ENCODE data around the gene ARRB1.
"Not testable (repeated sequence)": the region's sequence is repeated elsewhere in the genome, so short reads cannot be mapped to it uniquely, and the experiment has no call there.

The ARRB1 gene

DNA sequence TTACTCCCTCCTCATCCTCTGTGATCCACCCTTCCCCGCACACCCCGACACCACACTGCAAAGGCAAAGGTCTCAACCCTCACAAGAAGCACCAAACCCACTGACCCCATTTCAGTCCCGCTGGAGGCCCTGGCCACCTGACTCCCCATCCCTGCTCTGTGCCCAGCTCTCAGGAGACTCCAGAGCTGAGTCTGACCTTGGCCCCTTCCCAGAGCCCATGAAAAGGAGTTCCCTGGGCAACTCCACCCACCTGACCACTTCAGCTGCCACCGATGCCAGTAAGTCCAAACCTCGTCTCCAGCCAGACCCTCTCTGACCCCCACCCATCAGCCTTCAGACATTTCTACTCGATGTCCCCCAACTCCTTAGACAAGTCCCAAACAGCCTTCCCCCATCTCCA lies 45.5 kb downstream of the ARRB1 start:
- no peak for DNase-seq (ENCODE audit: low read depth in 1 of 2, low spot score in 1 of 2)
- in situ Hi-C loops (cut with HindIII; ENCODE audit: low pct_unique_long_range_greater_than_20kb, low sequenced_read_pairs), result no loop called here
- no peak for TF ChIP-seq JUND (IDR thresholded peaks at IDR 0.05; ENCODE audit: low read depth)

DNA sequence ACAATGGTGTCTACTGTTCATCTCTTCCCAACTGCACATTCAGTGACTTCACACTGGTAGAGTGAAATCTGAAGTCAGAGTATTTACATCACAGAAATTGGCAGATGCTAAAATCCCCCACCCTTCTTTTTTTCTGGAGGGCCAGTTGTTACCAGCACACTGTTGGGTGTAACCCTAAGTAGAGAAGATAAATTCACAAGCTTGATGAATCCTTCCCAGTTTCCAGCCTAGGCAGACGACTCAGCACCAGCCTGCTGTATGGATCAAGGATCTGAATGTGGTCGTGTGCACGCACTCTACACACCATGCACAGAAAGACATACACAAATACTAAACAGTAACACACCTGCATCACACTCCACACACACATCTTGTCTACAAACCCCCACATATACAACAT lies 46.0 kb downstream of the ARRB1 start:
- DNase-seq (ENCODE audit: low read depth in 1 of 2, low spot score in 1 of 2), result no peak
- TF ChIP-seq JUND (IDR thresholded peaks at IDR 0.05; ENCODE audit: low read depth), result no peak
- in situ Hi-C loops (cut with HindIII; ENCODE audit: low pct_unique_long_range_greater_than_20kb, low sequenced_read_pairs), result no loop called here

DNA sequence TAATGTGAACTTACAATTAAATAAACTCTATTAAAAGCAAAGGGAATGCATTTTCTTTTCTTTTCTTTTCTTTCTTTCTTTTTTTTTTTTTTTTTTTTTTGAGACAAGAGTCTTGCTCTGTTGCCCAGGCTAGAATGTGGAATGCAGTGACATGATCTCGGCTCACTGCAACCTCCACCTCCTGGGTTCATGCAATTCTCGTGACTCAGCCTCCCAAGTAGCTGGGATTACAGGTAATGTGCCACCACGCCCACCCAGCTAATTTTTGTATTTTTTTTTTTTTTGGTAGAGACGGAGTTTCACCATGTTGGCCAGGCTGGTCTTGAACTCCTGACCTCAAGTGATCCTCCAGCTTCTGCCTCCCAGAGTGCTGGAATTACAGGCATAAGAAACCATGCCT lies 46.5 kb downstream of the ARRB1 start:
- DNase-seq (ENCODE audit: low read depth in 1 of 2, low spot score in 1 of 2); in situ Hi-C loops (cut with HindIII; ENCODE audit: low pct_unique_long_range_greater_than_20kb, low sequenced_read_pairs): not testable (repeated sequence)

DNA sequence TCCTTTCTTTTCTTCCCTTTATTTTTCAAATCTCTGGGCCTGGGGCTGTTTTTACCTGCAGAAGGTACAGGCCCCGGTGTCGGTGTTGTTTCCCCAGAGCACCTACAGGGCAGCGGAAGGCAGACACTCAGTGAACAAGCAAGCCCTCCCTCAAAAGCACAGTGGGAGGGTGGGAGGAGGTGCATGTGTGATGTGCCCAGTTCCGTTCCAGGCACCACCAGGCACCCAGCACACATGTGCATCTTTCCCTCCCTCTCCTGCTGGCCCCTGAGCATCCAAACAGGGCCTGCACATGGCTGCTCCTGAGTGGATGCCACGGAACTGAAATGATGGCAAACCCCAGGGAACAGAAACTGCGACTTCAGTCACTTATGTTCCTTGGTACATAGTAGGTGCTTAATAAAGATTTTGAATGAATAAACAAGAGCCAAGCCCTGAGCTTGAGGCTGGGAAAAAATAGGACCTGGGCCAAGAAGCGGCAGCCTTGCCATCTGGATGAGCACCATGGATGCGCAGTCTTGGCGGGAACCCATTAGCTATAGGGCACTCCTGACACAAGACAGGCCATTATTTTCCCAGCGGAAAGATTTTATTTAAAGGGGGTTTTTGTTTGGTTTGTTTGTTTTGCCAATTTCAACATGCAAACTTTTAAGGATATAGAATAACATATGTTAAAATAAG lies 47.8 kb downstream of the ARRB1 start:
- no peak for DNase-seq (ENCODE audit: low read depth in 1 of 2, low spot score in 1 of 2)
- TF ChIP-seq JUND (IDR thresholded peaks at IDR 0.05; ENCODE audit: low read depth), result no peak
- in situ Hi-C loops (cut with HindIII; ENCODE audit: low pct_unique_long_range_greater_than_20kb, low sequenced_read_pairs), result no loop called here

DNA sequence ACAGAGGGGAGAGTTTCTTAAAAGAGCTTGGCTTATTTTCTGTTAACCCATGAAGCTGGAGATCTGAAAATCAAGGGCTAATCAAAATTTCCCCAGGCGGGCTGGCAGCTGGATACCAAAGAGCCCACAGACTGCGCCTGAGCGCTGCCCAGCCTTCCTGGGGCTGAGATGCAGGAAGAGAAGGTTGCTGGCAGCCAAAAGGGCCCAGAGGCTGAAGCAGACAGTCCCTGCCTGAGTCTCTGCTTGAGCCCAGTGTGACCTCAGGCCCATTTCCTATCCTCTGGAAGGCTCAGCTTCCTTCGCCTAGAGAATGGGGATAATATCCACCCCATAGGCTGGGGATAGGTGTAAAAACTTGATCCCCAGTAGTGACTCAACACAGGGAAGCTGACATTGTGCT lies 49.1 kb downstream of the ARRB1 start:
- no peak for DNase-seq (ENCODE audit: low read depth in 1 of 2, low spot score in 1 of 2)
- in situ Hi-C loops (cut with HindIII; ENCODE audit: low pct_unique_long_range_greater_than_20kb, low sequenced_read_pairs), result no loop called here
- no peak for TF ChIP-seq JUND (IDR thresholded peaks at IDR 0.05; ENCODE audit: low read depth)

DNA sequence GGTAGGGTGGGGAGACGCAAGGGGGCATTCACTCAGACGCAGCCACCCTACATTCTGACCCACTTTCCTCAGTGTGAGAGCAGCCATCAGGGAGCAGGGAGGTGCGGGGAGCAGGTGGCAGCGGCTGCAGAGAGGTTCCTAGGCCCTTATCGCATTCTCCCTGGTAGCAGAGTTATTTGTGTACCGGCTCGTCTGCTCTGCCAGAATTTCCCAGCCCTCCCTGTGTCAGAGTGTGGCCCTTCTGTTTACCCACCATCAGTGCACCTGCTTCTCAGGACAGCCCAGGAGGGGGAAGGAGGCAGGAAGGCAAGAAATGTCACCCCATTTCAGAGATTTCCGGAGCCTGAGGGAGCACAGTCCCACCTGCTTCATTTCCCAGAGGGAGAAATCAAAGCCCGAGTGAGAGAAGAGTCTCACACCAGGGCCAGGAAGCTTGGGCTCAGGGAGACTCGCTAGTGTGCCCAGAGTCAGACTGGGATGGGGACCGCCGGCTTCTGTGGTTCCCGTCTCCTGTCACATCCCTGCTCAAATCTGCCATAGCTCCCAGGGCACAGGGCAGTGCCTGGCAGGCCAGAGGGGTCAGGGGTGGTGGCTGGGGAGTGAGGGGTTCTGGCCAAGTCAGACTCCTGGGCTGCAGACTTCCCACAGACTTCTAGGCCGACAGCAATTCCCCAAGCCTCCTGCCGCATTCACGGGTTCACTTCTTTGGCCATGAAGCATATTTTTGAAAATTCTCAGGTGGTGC lies 49.7 kb downstream of the ARRB1 start:
- DNase-seq (ENCODE audit: low read depth in 1 of 2, low spot score in 1 of 2), result no peak
- in situ Hi-C loops (cut with HindIII; ENCODE audit: low pct_unique_long_range_greater_than_20kb, low sequenced_read_pairs), result no loop called here
- no peak for TF ChIP-seq JUND (IDR thresholded peaks at IDR 0.05; ENCODE audit: low read depth)

DNA sequence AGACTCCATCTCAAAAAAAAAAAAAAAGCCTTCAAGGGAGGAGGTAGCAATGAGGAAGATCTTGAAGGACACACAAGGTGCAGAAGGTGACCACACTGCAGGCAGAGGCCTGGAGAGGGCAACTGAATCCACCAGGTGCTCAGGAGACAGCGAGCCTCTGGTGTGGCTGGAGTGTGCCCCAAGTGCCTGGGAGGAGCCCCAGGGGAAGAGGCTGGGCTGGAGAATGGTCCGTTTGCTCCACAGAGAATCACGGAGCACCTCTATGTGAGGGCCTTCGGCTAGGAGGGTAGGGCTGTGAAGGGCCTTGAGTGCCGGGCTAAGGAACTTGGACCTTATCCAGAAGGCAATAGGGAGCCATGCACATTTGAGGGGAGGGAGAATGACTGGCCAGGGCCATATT lies 50.3 kb downstream of the ARRB1 start:
- no peak for TF ChIP-seq JUND (IDR thresholded peaks at IDR 0.05; ENCODE audit: low read depth)
- in situ Hi-C loops (cut with HindIII; ENCODE audit: low pct_unique_long_range_greater_than_20kb, low sequenced_read_pairs), result no loop called here
- no peak for DNase-seq (ENCODE audit: low read depth in 1 of 2, low spot score in 1 of 2)

DNA sequence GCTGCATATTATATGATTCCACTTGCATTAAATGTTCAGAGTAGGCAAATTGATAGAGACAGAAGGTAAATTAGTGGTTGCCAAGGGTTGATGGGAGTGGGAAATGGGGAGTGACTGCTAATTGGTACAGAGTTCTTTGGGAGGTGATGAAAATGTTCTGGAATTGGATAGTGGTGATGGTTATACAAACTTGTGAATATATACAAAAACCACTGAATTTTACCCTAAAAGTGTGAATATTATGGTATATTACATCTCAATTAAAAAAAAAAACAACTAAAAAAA lies 52.5 kb downstream of the ARRB1 start:
- in situ Hi-C loops (cut with HindIII; ENCODE audit: low pct_unique_long_range_greater_than_20kb, low sequenced_read_pairs), result no loop called here
- DNase-seq (ENCODE audit: low read depth in 1 of 2, low spot score in 1 of 2), result no peak
- TF ChIP-seq JUND (IDR thresholded peaks at IDR 0.05; ENCODE audit: low read depth), result no peak

DNA sequence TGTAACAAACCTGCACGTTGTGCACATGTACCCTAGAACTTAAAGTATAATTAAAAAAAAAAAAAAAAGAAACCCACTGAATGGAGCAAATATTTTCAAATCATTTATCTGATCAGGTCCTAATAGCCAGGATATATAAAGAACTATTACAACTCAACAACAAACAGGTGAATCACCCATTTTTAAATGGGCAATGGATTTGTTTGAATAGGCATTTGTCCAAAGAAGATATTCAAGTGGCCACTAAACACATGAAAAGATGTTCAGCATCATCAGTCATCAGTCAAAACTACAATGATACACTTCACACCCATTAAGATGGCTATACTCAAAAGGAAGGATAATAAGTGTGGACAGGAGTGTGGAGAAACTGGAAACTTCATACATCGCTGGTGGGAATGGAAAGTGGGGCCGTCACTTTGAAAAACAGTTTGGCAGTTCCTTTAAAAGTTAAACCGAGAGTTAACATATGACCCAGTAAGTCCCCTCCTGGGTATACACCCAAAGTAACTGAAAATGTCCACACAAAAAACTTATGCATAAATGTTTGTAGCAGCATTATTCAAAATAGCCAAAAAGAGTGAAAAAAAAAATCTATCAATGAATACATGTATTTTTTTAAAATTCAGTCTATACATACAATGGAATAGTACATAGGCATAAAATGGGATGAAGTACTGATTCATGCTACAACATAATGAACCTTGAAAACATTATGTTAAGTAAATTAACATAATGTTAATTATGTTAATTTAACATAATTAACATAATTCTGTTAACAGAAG lies 53.1 kb downstream of the ARRB1 start:
- in situ Hi-C loops (cut with HindIII; ENCODE audit: low pct_unique_long_range_greater_than_20kb, low sequenced_read_pairs), result no loop called here
- no peak for TF ChIP-seq JUND (IDR thresholded peaks at IDR 0.05; ENCODE audit: low read depth)
- no peak for DNase-seq (ENCODE audit: low read depth in 1 of 2, low spot score in 1 of 2)

DNA sequence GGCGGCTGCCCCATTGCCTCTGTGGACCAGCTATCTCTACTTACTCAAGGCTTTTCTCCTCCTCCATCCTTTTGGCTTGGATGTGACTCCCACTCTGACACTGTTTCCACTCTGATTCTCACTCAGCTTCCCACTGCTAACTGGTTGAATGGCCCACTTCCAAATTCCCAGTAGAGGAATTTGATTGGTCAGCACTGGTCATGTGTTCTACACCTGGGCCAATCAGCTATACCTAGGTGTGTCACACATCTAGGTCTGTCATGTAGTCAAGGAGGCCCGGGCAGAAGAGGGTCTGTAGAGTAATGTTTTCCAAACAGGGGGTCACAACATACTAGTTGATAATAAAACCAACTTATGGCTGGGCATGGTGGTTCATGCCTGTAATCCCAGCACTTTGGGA lies 57.6 kb downstream of the ARRB1 start:
- TF ChIP-seq JUND (IDR thresholded peaks at IDR 0.05; ENCODE audit: low read depth), result no peak
- DNase-seq (ENCODE audit: low read depth in 1 of 2, low spot score in 1 of 2), result peak in 1 of 2 experiments; percentile 44
- in situ Hi-C loops (cut with HindIII; ENCODE audit: low pct_unique_long_range_greater_than_20kb, low sequenced_read_pairs), result no loop called here

DNA sequence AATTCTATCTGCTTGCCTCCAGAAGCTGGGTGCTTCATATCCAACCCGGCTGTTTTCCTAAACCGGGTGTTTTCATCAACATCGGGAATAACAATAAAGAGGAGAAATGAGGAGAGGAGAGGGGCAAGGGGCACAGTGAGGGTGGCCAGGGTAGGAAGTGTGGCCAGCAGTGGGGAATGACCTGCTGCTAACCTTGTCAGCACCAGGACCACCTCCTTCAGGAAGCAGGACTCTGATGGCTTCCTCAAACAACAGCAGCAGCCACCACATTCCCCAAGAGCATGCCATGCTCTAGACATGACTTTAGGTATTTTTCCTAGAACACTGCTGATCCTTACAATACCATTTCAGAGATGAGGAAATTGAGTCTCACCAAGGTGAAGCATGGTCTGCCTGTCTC lies 58.5 kb downstream of the ARRB1 start:
- TF ChIP-seq JUND (IDR thresholded peaks at IDR 0.05; ENCODE audit: low read depth), result no peak
- DNase-seq (ENCODE audit: low read depth in 1 of 2, low spot score in 1 of 2), result no peak
- in situ Hi-C loops (cut with HindIII; ENCODE audit: low pct_unique_long_range_greater_than_20kb, low sequenced_read_pairs), result no loop called here

DNA sequence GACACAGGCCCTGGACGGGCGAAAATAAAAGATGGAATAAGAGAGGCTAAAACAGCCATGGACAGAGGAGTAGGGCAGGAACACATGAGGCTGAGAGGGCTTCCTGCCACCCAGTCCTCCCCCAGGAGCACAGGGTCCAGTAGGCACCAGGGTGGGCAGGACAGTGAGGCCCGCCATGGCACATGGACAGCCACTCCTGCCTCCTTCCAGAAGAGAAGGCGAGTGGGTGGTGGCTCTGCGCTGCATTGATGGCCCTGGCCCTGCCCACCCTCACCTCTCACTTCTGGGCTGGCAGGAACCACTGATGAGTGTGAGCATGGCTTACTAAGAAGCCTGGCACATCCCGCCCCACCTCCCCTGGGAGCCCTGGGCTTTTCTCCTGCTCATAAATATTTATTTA lies 59.7 kb downstream of the ARRB1 start:
- no peak for DNase-seq (ENCODE audit: low read depth in 1 of 2, low spot score in 1 of 2)
- TF ChIP-seq JUND (IDR thresholded peaks at IDR 0.05; ENCODE audit: low read depth), result no peak
- in situ Hi-C loops (cut with HindIII; ENCODE audit: low pct_unique_long_range_greater_than_20kb, low sequenced_read_pairs), result no loop called here

DNA sequence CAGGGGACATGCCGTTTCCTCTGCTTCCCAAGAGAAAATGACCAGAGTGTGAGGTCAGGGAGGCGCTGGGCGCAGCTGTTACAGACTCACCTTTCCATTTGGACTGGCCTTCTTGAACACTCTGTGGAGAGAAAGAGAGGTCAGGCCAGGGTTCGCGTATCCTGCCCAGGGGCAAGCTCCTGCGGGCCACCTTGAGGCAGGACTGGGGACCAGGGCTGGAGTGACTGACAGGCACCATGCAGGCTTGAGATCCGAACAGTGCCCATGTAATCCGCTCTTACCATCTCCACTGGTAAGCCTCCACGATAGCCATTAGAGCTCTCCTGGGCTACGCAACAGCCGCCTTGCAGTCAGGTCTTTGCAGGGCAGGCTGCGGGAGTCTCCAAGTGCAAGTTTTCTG lies 61.5 kb downstream of the ARRB1 start:
- DNase-seq (ENCODE audit: low read depth in 1 of 2, low spot score in 1 of 2), result no peak
- no peak for TF ChIP-seq JUND (IDR thresholded peaks at IDR 0.05; ENCODE audit: low read depth)
- in situ Hi-C loops (cut with HindIII; ENCODE audit: low pct_unique_long_range_greater_than_20kb, low sequenced_read_pairs), result no loop called here

Data from T47D (cell line).